Spinal cord (tissue), 10 donors: ENCODE data around the gene SIPA1L3. TPM values are rescaled to one million over a fixed set of nuclear protein-coding genes. Genes with fewer than 3 reads are reported as not detected.
A peak's percentile ranks its signal among the peaks of the same experiment; 100 is the strongest.

Experiments used
- DNase-seq, 6 donors: peaks; one replicate each; pipeline versions ENCODE4 v3.0.0 to v3.0.0-alpha.2; 2013 to 2015; ENCODE audit warnings: low spot score in 6 of 6, low read depth in 4 of 6
- H3K27ac ChIP-seq: one replicate; pipeline ENCODE4 v1.5.1; 2013; ENCODE audit warnings: low read depth, low read length, control low read depth
- H3K27me3 ChIP-seq: one replicate; pipeline ENCODE4 v1.6.1; 2013; ENCODE audit warnings: low read length; ENCODE audit not compliant: control insufficient read depth, insufficient read depth
- H3K36me3 ChIP-seq: one replicate; pipeline ENCODE4 v1.6.1; 2013; ENCODE audit warnings: low read length; ENCODE audit not compliant: control insufficient read depth, insufficient read depth
- H3K4me1 ChIP-seq: one replicate; pipeline ENCODE4 v1.6.1; 2013; ENCODE audit warnings: low read length; ENCODE audit not compliant: control insufficient read depth, insufficient read depth
- H3K4me3 ChIP-seq: one replicate; pipeline ENCODE4 v1.5.1; 2013; ENCODE audit warnings: low read depth, low read length, control low read depth
- H3K9me3 ChIP-seq: one replicate; pipeline ENCODE4 v1.6.1; 2013; ENCODE audit warnings: low read length; ENCODE audit not compliant: control insufficient read depth, insufficient read depth
- WGBS: methylation state at CpG from one replicate; pipeline ENCODE4 v1.1.5; 2013; ENCODE audit warnings: missing lambda C conversion rate; ENCODE audit not compliant: insufficient coverage; 5-methylcytosine and 5-hydroxymethylcytosine counted together
- polyA plus RNA-seq, 2 donors: library from polyadenylated mRNA; unstranded; fragments of 120-200 nt; gene quantifications; one replicate each; pipeline ENCODE4 v1.2.1, GENCODE V29; 2013; ENCODE audit not compliant: insufficient read length in 2 of 2
- total RNA-seq, 2 donors: library from RNA; depleted of rRNA in 1 of 2; stranded (reverse); fragments of 120-200 nt in 1 of 2; fragments of >200 nt in 1 of 2; gene quantifications; one replicate each; pipeline versions ENCODE4 v1.2.3 to v1.2.4, GENCODE V29; 2013 to 2014
- donor health status: healthy.

The SIPA1L3 gene
- total and polyA plus RNA-seq, 4 donors = 13.6 to 34.8 (median 21.9) TPM

GRCh38 chr19:37877147-37877546 lies 29.9 kb upstream of the SIPA1L3 start:
- Histone ChIP-seq H3K27ac (no peak overlapping the region), H3K9me3 (peaks cover 2% of the 10 kb centered on the region), H3K36me3 (no peaks in the 10 kb centered on the region), H3K27me3 (no peaks in the 10 kb centered on the region), H3K4me3 (no peak overlapping the region), H3K4me1 (no peaks in the 10 kb centered on the region)
- DNase-seq = no peak
- WGBS = no CpG with 5 or more reads among the region's 3 CpGs

GRCh38 chr19:37885392-37885791 lies 21.6 kb upstream of the SIPA1L3 start:
- Histone ChIP-seq H3K9me3 (peaks cover 5% of the 10 kb centered on the region), H3K4me1 (no peaks in the 10 kb centered on the region), H3K4me3 (no peak overlapping the region), H3K27ac (no peak overlapping the region), H3K27me3 (peaks cover 3% of the 10 kb centered on the region), H3K36me3 (no peaks in the 10 kb centered on the region)
- DNase-seq = no peak
- no CpG with 5 or more reads among the region's 1 CpG for WGBS

GRCh38 chr19:37886571-37886970 lies 20.4 kb upstream of the SIPA1L3 start:
- no peak for DNase-seq
- Histone ChIP-seq H3K4me1 (no peaks in the 10 kb centered on the region), H3K4me3 (no peak overlapping the region), H3K36me3 (no peaks in the 10 kb centered on the region), H3K27ac (no peak overlapping the region), H3K9me3 (peaks cover 3% of the 10 kb centered on the region), H3K27me3 (peaks cover 3% of the 10 kb centered on the region)
- WGBS = 65% methylated on average over 1 of the region's 1 CpG

- Histone ChIP-seq H3K9me3 (no peaks in the 10 kb centered on the region), H3K27ac (no peak overlapping the region), H3K4me3 (no peak overlapping the region), H3K36me3 (no peaks in the 10 kb centered on the region), H3K27me3 (no peaks in the 10 kb centered on the region), H3K4me1 (no peaks in the 10 kb centered on the region)
- DNase-seq = no peak
- WGBS = 96% methylated on average over 8 of the region's 11 CpGs
Measured at GRCh38 chr19:37893845-37894575, 13.0 kb upstream of the SIPA1L3 start.

GRCh38 chr19:37896180-37896579 lies 10.8 kb upstream of the SIPA1L3 start:
- H3K27me3 ChIP-seq = no peaks in the 10 kb centered on the region
- H3K36me3 ChIP-seq = no peaks in the 10 kb centered on the region
- no peak overlapping the region for H3K4me3 ChIP-seq
- H3K27ac ChIP-seq = no peak overlapping the region
- DNase-seq = no peak
- 84% methylated on average over 8 of the region's 8 CpGs for WGBS
- H3K4me1 ChIP-seq = no peaks in the 10 kb centered on the region
- no peaks in the 10 kb centered on the region for H3K9me3 ChIP-seq

DNA sequence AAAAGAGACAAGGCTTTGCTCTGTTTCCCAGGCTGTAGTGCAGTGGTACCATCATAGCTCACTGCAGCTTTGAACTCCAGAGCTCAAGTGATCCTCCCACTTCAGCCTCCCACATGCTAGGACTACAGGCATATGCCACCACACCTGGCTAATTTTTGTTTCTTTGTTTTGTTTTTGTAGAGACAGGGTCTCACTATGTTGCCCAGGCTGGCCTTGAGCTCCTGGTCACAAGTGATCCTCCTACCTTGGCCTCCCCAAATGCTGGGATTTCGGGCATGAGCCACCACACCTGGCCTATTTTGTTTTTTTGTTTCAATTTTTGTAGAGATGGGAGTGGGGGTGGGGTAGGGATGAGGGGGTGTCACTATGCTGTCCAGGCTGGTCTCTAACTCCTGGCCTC lies 7.6 kb upstream of the SIPA1L3 start:
- Histone ChIP-seq H3K36me3 (no peaks in the 10 kb centered on the region), H3K27me3 (no peaks in the 10 kb centered on the region), H3K27ac (no peak overlapping the region), H3K9me3 (no peaks in the 10 kb centered on the region), H3K4me3 (no peak overlapping the region), H3K4me1 (no peaks in the 10 kb centered on the region)
- WGBS = 100% methylated on average over 1 of the region's 1 CpG
- no peak for DNase-seq

DNA sequence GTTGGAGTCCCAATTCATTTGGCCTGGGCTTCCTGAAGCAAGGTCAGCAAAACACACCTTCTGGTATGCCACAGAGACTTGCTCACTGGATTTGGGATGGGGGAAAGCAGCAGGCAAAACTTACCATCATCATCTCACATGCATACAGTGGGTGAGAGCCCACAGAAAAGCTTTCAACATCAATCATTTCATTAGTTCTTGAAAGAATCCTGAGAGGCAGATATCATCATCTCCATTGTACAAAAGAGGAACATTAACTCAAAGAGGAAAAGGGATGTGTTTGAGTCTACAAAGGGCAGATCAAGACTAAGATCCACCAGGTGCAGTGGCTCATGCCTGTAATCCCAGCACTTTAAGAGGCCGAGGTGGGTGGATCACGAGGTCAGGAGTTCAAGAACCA lies 7.0 kb upstream of the SIPA1L3 start:
- no peaks in the 10 kb centered on the region for H3K9me3 ChIP-seq
- no peaks in the 10 kb centered on the region for H3K27me3 ChIP-seq
- 100% methylated on average over 1 of the region's 2 CpGs for WGBS
- DNase-seq = no peak
- H3K4me3 ChIP-seq = no peak overlapping the region
- H3K36me3 ChIP-seq = no peaks in the 10 kb centered on the region
- no peak overlapping the region for H3K27ac ChIP-seq
- no peaks in the 10 kb centered on the region for H3K4me1 ChIP-seq

GRCh38 chr19:37902668-37903067 lies 4.3 kb upstream of the SIPA1L3 start:
- WGBS = 0% methylated on average over 3 of the region's 4 CpGs
- peak; percentile 33 to 94 (median 72) for DNase-seq

DNA sequence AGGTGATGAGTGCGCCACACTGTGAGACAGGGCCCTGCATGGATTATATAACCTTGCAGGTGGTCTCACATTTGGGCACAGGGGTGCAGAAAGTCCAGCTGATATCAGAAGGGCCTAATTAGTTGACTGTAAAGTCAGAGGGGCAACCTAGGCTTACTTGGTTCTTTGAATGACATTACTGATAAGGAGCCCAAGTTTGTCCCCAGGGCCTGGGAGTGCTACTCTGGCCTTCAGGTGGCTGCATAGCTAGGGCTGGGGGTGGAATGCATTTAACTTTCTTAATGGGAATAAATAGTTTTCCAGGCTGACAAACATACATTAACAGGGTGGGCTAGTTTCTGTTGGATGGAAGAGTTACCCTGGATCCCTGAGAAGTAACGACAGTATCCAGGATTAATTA lies 3.9 kb upstream of the SIPA1L3 start:
- Histone ChIP-seq H3K4me1 (peaks cover 8% of the 10 kb centered on the region), H3K9me3 (no peaks in the 10 kb centered on the region), H3K27ac (no peak overlapping the region), H3K4me3 (no peak overlapping the region), H3K36me3 (no peaks in the 10 kb centered on the region), H3K27me3 (no peaks in the 10 kb centered on the region)
- 95% methylated on average over 1 of the region's 2 CpGs for WGBS
- DNase-seq = no peak

More at GRCh38 chr19:37902668-37903067, 4.3 kb upstream of the SIPA1L3 start:
- Histone ChIP-seq H3K4me1 (peaks cover 6% of the 10 kb centered on the region), H3K27ac (no peak overlapping the region), H3K27me3 (no peaks in the 10 kb centered on the region), H3K9me3 (no peaks in the 10 kb centered on the region), H3K36me3 (no peaks in the 10 kb centered on the region), H3K4me3 (no peak overlapping the region)
